Neural cell (in vitro differentiated cells): ENCODE results near the gene BRI3. TPM values are rescaled to one million over a fixed set of nuclear protein-coding genes. Genes with fewer than 3 reads are reported as not detected.

Experiments
- H2AFZ ChIP-seq: fragments of 200-600, 300-800 bp; sonication (generic), shearing (Covaris generic); 2 replicates; pipeline ENCODE4 v1.6.0; 2014; ENCODE audit warnings: low read depth, mild to moderate bottlenecking, antibody characterized with exemption, low read length, moderate library complexity
- H3F3A ChIP-seq: fragments of 200-600 bp; shearing (Covaris generic); 2 replicates; pipeline ENCODE4 v1.6.1; 2016; ENCODE audit warnings: mild to moderate bottlenecking, moderate library complexity, mixed read lengths, antibody characterized with exemption, low read length; ENCODE audit not compliant: insufficient read depth, poor library complexity, severe bottlenecking
- H3K27ac ChIP-seq: fragments of 200-600, 300-800 bp; sonication (generic), shearing (Covaris generic); 2 replicates; pipeline ENCODE4 v1.5.1; 2014; ENCODE audit warnings: mild to moderate bottlenecking, low read length, moderate library complexity
- H3K27me3 ChIP-seq: fragments of 300-800, 200-600 bp; sonication (generic), shearing (Covaris generic); 2 replicates; pipeline ENCODE4 v1.6.0; 2014; ENCODE audit warnings: mild to moderate bottlenecking, low read depth, low read length, moderate library complexity; ENCODE audit not compliant: insufficient read depth
- H3K36me3 ChIP-seq: fragments of 300-800, 200-600 bp; sonication (generic), shearing (Covaris generic); 2 replicates; pipeline ENCODE4 v1.5.1; 2014; ENCODE audit warnings: mild to moderate bottlenecking, antibody characterized with exemption, low read length, moderate library complexity; ENCODE audit not compliant: insufficient read depth
- H3K4me2 ChIP-seq: fragments of 300-800, 200-600 bp; sonication (generic), shearing (Covaris generic); 2 replicates; pipeline ENCODE4 v1.6.0; 2014; ENCODE audit warnings: mild to moderate bottlenecking, low read length
- H3K4me3 ChIP-seq: fragments of 300-800, 200-600 bp; sonication (generic), shearing (Covaris generic); 2 replicates; pipeline ENCODE4 v1.5.1; 2014; ENCODE audit warnings: mild to moderate bottlenecking, low read length, moderate library complexity
- H3K79me2 ChIP-seq: fragments of 200-600 bp; shearing (Covaris generic); replicated peaks from 2 replicates; pipeline ENCODE4 v1.6.0; 2014; ENCODE audit warnings: mild to moderate bottlenecking, low read length, moderate library complexity; ENCODE audit not compliant: insufficient read depth
- H3K9ac ChIP-seq: fragments of 300-800, 200-600 bp; sonication (generic), shearing (Covaris generic); 2 replicates; pipeline ENCODE4 v1.6.1; 2016; ENCODE audit warnings: mild to moderate bottlenecking, low read length, mixed read lengths
- H3K9me2 ChIP-seq: fragments of 200-600 bp; shearing (Covaris generic); 2 replicates; pipeline ENCODE4 v1.6.1; 2016; ENCODE audit warnings: mild to moderate bottlenecking, low read length, mixed read lengths; ENCODE audit not compliant: insufficient read depth
- H3K9me3 ChIP-seq: fragments of 200-600, 300-800 bp; sonication (generic), shearing (Covaris generic); 2 replicates; pipeline ENCODE4 v1.6.1; 2016; ENCODE audit warnings: mild to moderate bottlenecking, mixed run types, low read length, moderate library complexity, mixed read lengths
- H4K20me1 ChIP-seq: fragments of 200-600 bp; shearing (Covaris generic); 2 replicates; pipeline ENCODE4 v1.6.1; 2016; ENCODE audit warnings: mild to moderate bottlenecking, mixed run types; ENCODE audit not compliant: insufficient read depth
- CTCF ChIP-seq: fragments of 450-650 bp; IDR thresholded peaks from 2 replicates; pipeline ENCODE4 v1.5.1; 2014; ENCODE audit warnings: antibody characterized with exemption, mild to moderate bottlenecking, moderate library complexity; ENCODE audit not compliant: poor library complexity, severe bottlenecking
- EP300 ChIP-seq: fragments of 450-650 bp; conservative IDR thresholded peaks from 2 replicates; pipeline ENCODE4 v1.6.1; 2014; ENCODE audit warnings: antibody characterized with exemption, mild to moderate bottlenecking, moderate library complexity; ENCODE audit not compliant: poor library complexity, severe bottlenecking
- EZH2 ChIP-seq: fragments of 200-600, 300-800 bp; shearing (Covaris generic), sonication (generic); IDR thresholded peaks from 2 replicates; pipeline ENCODE4 v1.6.1; 2014; ENCODE audit warnings: antibody characterized with exemption, low read length, borderline replicate concordance, mild to moderate bottlenecking; ENCODE audit not compliant: insufficient read depth, poor library complexity, severe bottlenecking
- MXI1 ChIP-seq: fragments of 450-650 bp; conservative IDR thresholded peaks from 2 replicates; pipeline ENCODE4 v1.6.1; 2014; ENCODE audit warnings: antibody characterized with exemption, mild to moderate bottlenecking; ENCODE audit not compliant: poor library complexity, severe bottlenecking
- POLR2AphosphoS5 ChIP-seq: IDR thresholded peaks from 2 replicates; pipeline ENCODE4 v1.6.1; 2012
- RAD21 ChIP-seq: fragments of 450-650 bp; conservative IDR thresholded peaks from 2 replicates; pipeline ENCODE4 v1.6.1; 2014; ENCODE audit warnings: antibody characterized with exemption, mild to moderate bottlenecking, moderate library complexity
- REST ChIP-seq: IDR thresholded peaks from 2 replicates; pipeline ENCODE4 v1.6.1; 2012; ENCODE audit warnings: borderline replicate concordance
- SMC3 ChIP-seq: fragments of 450-650 bp; conservative IDR thresholded peaks from 2 replicates; pipeline ENCODE4 v1.6.1; 2014; ENCODE audit warnings: antibody characterized with exemption, mild to moderate bottlenecking, moderate library complexity; ENCODE audit not compliant: poor library complexity
- TAF1 ChIP-seq: IDR thresholded peaks from 2 replicates; pipeline ENCODE4 v1.6.1; 2012; ENCODE audit warnings: low read depth
- polyA plus RNA-seq: library from polyadenylated mRNA; depleted of rRNA; stranded (reverse); fragments of >200 nt; gene quantifications from 2 replicates; pipeline ENCODE4 v1.2.3, GENCODE V29; 2014

BRI3 gene
- polyA plus RNA-seq, 1 donor from 2014 or later = 55.6 TPM

GRCh38 chr7:98312201-98312600, 30.7 kb downstream of the BRI3 start:
- Histone ChIP-seq H3K27ac (no peak overlapping the region), H3K9me2 (no peaks in the 10 kb centered on the region), H3K9ac (no peak overlapping the region), H3K27me3 (no peaks in the 10 kb centered on the region), H3K36me3 (no peaks in the 10 kb centered on the region), H3F3A (no peaks in the 10 kb centered on the region), H3K79me2 (no peaks in the 10 kb centered on the region), H3K4me3 (no peak overlapping the region), H4K20me1 (no peaks in the 10 kb centered on the region), H2AFZ (no peak overlapping the region), H3K9me3 (no peaks in the 10 kb centered on the region), H3K4me2 (no peak overlapping the region)
- no peak for TF ChIP-seq MXI1
- TF ChIP-seq SMC3 = no peak
- no peak for TF ChIP-seq RAD21
- TF ChIP-seq POLR2AphosphoS5 = no peak
- TF ChIP-seq REST = no peak
- no peak for TF ChIP-seq EZH2
- TF ChIP-seq TAF1 = no peak
- TF ChIP-seq CTCF = no peak
- TF ChIP-seq EP300 = no peak

GRCh38 chr7:98314469-98314868, 33.0 kb downstream of the BRI3 start:
- H3K9ac ChIP-seq = no peak overlapping the region

More at GRCh38 chr7:98314469-98314868, 33.0 kb downstream of the BRI3 start:
- Histone ChIP-seq H3K4me2 (no peak overlapping the region), H3K9me3 (no peaks in the 10 kb centered on the region), H3K79me2 (no peaks in the 10 kb centered on the region), H2AFZ (no peak overlapping the region), H3K36me3 (no peaks in the 10 kb centered on the region), H3K4me3 (no peak overlapping the region), H3F3A (no peaks in the 10 kb centered on the region), H3K9me2 (no peaks in the 10 kb centered on the region), H3K27ac (no peak overlapping the region), H4K20me1 (no peaks in the 10 kb centered on the region), H3K27me3 (no peaks in the 10 kb centered on the region)
- TF ChIP-seq CTCF (no peak), REST (no peak), POLR2AphosphoS5 (no peak), RAD21 (no peak), EP300 (no peak), SMC3 (no peak), TAF1 (no peak), MXI1 (no peak), EZH2 (no peak)
